ENCODE measurements around the gene TPSD1. TPM values are rescaled to one million over a fixed set of nuclear protein-coding genes. Genes with fewer than 3 reads are reported as not detected.

TPSD1 gene
- total and polyA plus RNA-seq, 2 donors (not counting 3 experiments of a cell fraction or from before 2014, with no cell fraction given), result not detected

- Histone ChIP-seq H3K27me3 (ENCODE audit: control insufficient read depth in 2 of 2, insufficient read depth in 2 of 2, low read length in 2 of 2) (no peaks in the 10 kb centered on the region), H2AFZ (ENCODE audit: low read depth, low read length) (no peak overlapping the region), H3K9me1 (replicated peaks; ENCODE audit: control insufficient read depth, extremely low read depth, insufficient read depth, low read length) (no peaks in the 10 kb centered on the region), H3K36me3 (ENCODE audit: control insufficient read depth in 2 of 2, extremely low read depth in 1 of 2, insufficient read depth in 2 of 2, low read length in 2 of 2) (no peaks in the 10 kb centered on the region), H3K9me3 (replicated peaks; ENCODE audit: control insufficient read depth, insufficient read depth, low read length) (no peaks in the 10 kb centered on the region), H4K20me1 (replicated peaks; ENCODE audit: control insufficient read depth, extremely low read depth, insufficient read depth, low read length) (no peaks in the 10 kb centered on the region), H3K4me2 (ENCODE audit: insufficient read depth, low read length) (no peak overlapping the region), H3K27ac (ENCODE audit: insufficient read depth, low read depth, low read length) (no peak overlapping the region), H3K4me1 (ENCODE audit: control insufficient read depth, extremely low read depth, insufficient read depth, low read length) (no peaks in the 10 kb centered on the region), H3K4me3 (replicated peaks in 1 of 3; ENCODE audit: insufficient read depth in 1 of 3, low read depth in 1 of 3, low read length in 3 of 3) (no peak overlapping the region), H3K9ac (replicated peaks; ENCODE audit: extremely low read depth, insufficient read depth, low read length) (no peak overlapping the region), H3K79me2 (ENCODE audit: control insufficient read depth, insufficient read depth, low read length) (no peaks in the 10 kb centered on the region)
- dilution Hi-C loops (cut with MboI; ENCODE audit: extremely low pct_ligation_motif_present, low sequenced_read_pairs), result no loop called here
- DNase-seq (ENCODE audit: low read depth, low spot score) (no peak), FAIRE-seq (no peak)
- no peak for TF ChIP-seq FOS (IDR thresholded peaks at IDR 0.05; ENCODE audit: borderline replicate concordance, insufficient read depth, low read length)
- no peak for TF ChIP-seq GATA2 (IDR thresholded peaks at IDR 0.05; ENCODE audit: insufficient read depth, insufficient read length, low read depth, low read length)
- TF ChIP-seq CTCF (IDR thresholded peaks at IDR 0.05; ENCODE audit: extremely low read depth in 1 of 2, insufficient read depth in 1 of 2, low read depth in 1 of 2, low read length in 2 of 2), result no peak
- no peak for TF ChIP-seq POLR2A (IDR thresholded peaks at IDR 0.05; ENCODE audit: low read depth, low read length)
- TF ChIP-seq EZH2 (IDR thresholded peaks at IDR 0.05; ENCODE audit: borderline replicate concordance, low read depth, low read length, severe bottlenecking), result no peak
- TF ChIP-seq POLR2AphosphoS5 (IDR thresholded peaks at IDR 0.05; ENCODE audit: insufficient read depth, low read depth, low read length), result no peak
- TF ChIP-seq JUN (IDR thresholded peaks at IDR 0.05; ENCODE audit: borderline replicate concordance, insufficient read depth, insufficient read length, low read depth), result no peak
- no peak for TF ChIP-seq MYC (IDR thresholded peaks at IDR 0.05; ENCODE audit: low read depth, low read length)
- no peak for TF ChIP-seq MAX (IDR thresholded peaks at IDR 0.05; ENCODE audit: insufficient read depth, insufficient read length)
- no TSS peak for BruUV-seq (replicated peaks)
- POLR2A ChIA-PET, result no interaction called here
- CTCF ChIA-PET, result no interaction called here
- intact Hi-C loops (cut with micrococcal nuclease), result loop anchor here (2.0 kb wide), 1 partner anchor 41 kb away; no protein-coding TSS in a partner anchor
Measured at GRCh38 chr16:1215574-1216295, 40.1 kb upstream of the TPSD1 start.

Measured in endothelial cell of umbilical vein (primary cell).